Neural cell (in vitro differentiated cells): ENCODE measurements around the gene ST8SIA4. TPM values are rescaled to one million over a fixed set of nuclear protein-coding genes. Genes with fewer than 3 reads are reported as not detected.

Source experiments
- H2AFZ ChIP-seq: fragments of 200-600, 300-800 bp; sonication (generic), shearing (Covaris generic); 2 replicates; pipeline ENCODE4 v1.6.0; 2014; ENCODE audit warnings: low read depth, mild to moderate bottlenecking, antibody characterized with exemption, low read length, moderate library complexity
- H3F3A ChIP-seq: fragments of 200-600 bp; shearing (Covaris generic); 2 replicates; pipeline ENCODE4 v1.6.1; 2016; ENCODE audit warnings: mild to moderate bottlenecking, moderate library complexity, mixed read lengths, antibody characterized with exemption, low read length; ENCODE audit not compliant: insufficient read depth, poor library complexity, severe bottlenecking
- H3K27ac ChIP-seq: fragments of 200-600, 300-800 bp; sonication (generic), shearing (Covaris generic); 2 replicates; pipeline ENCODE4 v1.5.1; 2014; ENCODE audit warnings: mild to moderate bottlenecking, low read length, moderate library complexity
- H3K27me3 ChIP-seq: fragments of 300-800, 200-600 bp; sonication (generic), shearing (Covaris generic); 2 replicates; pipeline ENCODE4 v1.6.0; 2014; ENCODE audit warnings: mild to moderate bottlenecking, low read depth, low read length, moderate library complexity; ENCODE audit not compliant: insufficient read depth
- H3K36me3 ChIP-seq: fragments of 300-800, 200-600 bp; sonication (generic), shearing (Covaris generic); 2 replicates; pipeline ENCODE4 v1.5.1; 2014; ENCODE audit warnings: mild to moderate bottlenecking, antibody characterized with exemption, low read length, moderate library complexity; ENCODE audit not compliant: insufficient read depth
- H3K4me2 ChIP-seq: fragments of 300-800, 200-600 bp; sonication (generic), shearing (Covaris generic); 2 replicates; pipeline ENCODE4 v1.6.0; 2014; ENCODE audit warnings: mild to moderate bottlenecking, low read length
- H3K4me3 ChIP-seq: fragments of 300-800, 200-600 bp; sonication (generic), shearing (Covaris generic); 2 replicates; pipeline ENCODE4 v1.5.1; 2014; ENCODE audit warnings: mild to moderate bottlenecking, low read length, moderate library complexity
- H3K79me2 ChIP-seq: fragments of 200-600 bp; shearing (Covaris generic); replicated peaks from 2 replicates; pipeline ENCODE4 v1.6.0; 2014; ENCODE audit warnings: mild to moderate bottlenecking, low read length, moderate library complexity; ENCODE audit not compliant: insufficient read depth
- H3K9ac ChIP-seq: fragments of 300-800, 200-600 bp; sonication (generic), shearing (Covaris generic); 2 replicates; pipeline ENCODE4 v1.6.1; 2016; ENCODE audit warnings: mild to moderate bottlenecking, low read length, mixed read lengths
- H3K9me2 ChIP-seq: fragments of 200-600 bp; shearing (Covaris generic); 2 replicates; pipeline ENCODE4 v1.6.1; 2016; ENCODE audit warnings: mild to moderate bottlenecking, low read length, mixed read lengths; ENCODE audit not compliant: insufficient read depth
- H3K9me3 ChIP-seq: fragments of 200-600, 300-800 bp; sonication (generic), shearing (Covaris generic); 2 replicates; pipeline ENCODE4 v1.6.1; 2016; ENCODE audit warnings: mild to moderate bottlenecking, mixed run types, low read length, moderate library complexity, mixed read lengths
- H4K20me1 ChIP-seq: fragments of 200-600 bp; shearing (Covaris generic); 2 replicates; pipeline ENCODE4 v1.6.1; 2016; ENCODE audit warnings: mild to moderate bottlenecking, mixed run types; ENCODE audit not compliant: insufficient read depth
- EP300 ChIP-seq: fragments of 450-650 bp; conservative IDR thresholded peaks from 2 replicates; pipeline ENCODE4 v1.6.1; 2014; ENCODE audit warnings: antibody characterized with exemption, mild to moderate bottlenecking, moderate library complexity; ENCODE audit not compliant: poor library complexity, severe bottlenecking
- EZH2 ChIP-seq: fragments of 200-600, 300-800 bp; shearing (Covaris generic), sonication (generic); IDR thresholded peaks from 2 replicates; pipeline ENCODE4 v1.6.1; 2014; ENCODE audit warnings: antibody characterized with exemption, low read length, borderline replicate concordance, mild to moderate bottlenecking; ENCODE audit not compliant: insufficient read depth, poor library complexity, severe bottlenecking
- MXI1 ChIP-seq: fragments of 450-650 bp; conservative IDR thresholded peaks from 2 replicates; pipeline ENCODE4 v1.6.1; 2014; ENCODE audit warnings: antibody characterized with exemption, mild to moderate bottlenecking; ENCODE audit not compliant: poor library complexity, severe bottlenecking
- POLR2AphosphoS5 ChIP-seq: IDR thresholded peaks from 2 replicates; pipeline ENCODE4 v1.6.1; 2012
- RAD21 ChIP-seq: fragments of 450-650 bp; conservative IDR thresholded peaks from 2 replicates; pipeline ENCODE4 v1.6.1; 2014; ENCODE audit warnings: antibody characterized with exemption, mild to moderate bottlenecking, moderate library complexity
- SMC3 ChIP-seq: fragments of 450-650 bp; conservative IDR thresholded peaks from 2 replicates; pipeline ENCODE4 v1.6.1; 2014; ENCODE audit warnings: antibody characterized with exemption, mild to moderate bottlenecking, moderate library complexity; ENCODE audit not compliant: poor library complexity
- TAF1 ChIP-seq: IDR thresholded peaks from 2 replicates; pipeline ENCODE4 v1.6.1; 2012; ENCODE audit warnings: low read depth
- polyA plus RNA-seq: library from polyadenylated mRNA; depleted of rRNA; stranded (reverse); fragments of >200 nt; gene quantifications from 2 replicates; pipeline ENCODE4 v1.2.3, GENCODE V29; 2014
- TF ChIP-seq, protein P1 (sequence below): fragments of 450-650 bp; IDR thresholded peaks from 2 replicates; pipeline ENCODE4 v1.5.1; 2014; ENCODE audit warnings: antibody characterized with exemption, mild to moderate bottlenecking, moderate library complexity; ENCODE audit not compliant: poor library complexity, severe bottlenecking
- TF ChIP-seq, protein P2 (sequence below): IDR thresholded peaks from 2 replicates; pipeline ENCODE4 v1.6.1; 2012; ENCODE audit warnings: borderline replicate concordance

ST8SIA4 gene
- polyA plus RNA-seq, 1 donor from 2014 or later: 15.6 TPM

DNA sequence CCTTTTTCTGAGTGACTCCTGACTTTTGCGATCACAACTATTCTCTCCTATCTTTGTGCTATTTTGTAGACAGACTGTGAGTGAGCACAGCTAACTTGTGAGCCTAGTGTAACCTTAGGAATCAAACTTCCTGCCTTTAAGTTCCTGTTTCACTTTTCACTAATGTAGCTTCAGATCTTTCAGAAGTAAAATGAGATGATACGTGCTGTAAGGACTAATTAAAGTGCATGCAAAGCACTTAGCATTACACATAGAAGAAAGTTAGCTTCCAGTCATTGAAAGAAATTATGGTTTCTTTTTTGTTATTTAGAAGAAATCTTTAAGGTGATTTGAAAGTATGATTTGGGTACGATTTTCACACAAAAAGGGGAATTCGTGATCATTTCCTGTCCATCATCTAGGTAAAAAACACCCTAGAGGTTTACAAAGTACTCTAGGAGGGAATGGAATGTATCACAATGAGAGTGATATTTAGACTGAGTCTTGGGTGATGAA, 122.7 kb downstream of the ST8SIA4 start:
- Histone ChIP-seq H3K79me2 (no peaks in the 10 kb centered on the region), H3K4me2 (no peak overlapping the region), H3K9me2 (no peaks in the 10 kb centered on the region), H3F3A (no peaks in the 10 kb centered on the region), H4K20me1 (no peaks in the 10 kb centered on the region), H3K27ac (no peak overlapping the region), H3K27me3 (no peaks in the 10 kb centered on the region), H3K9me3 (no peaks in the 10 kb centered on the region), H3K36me3 (no peaks in the 10 kb centered on the region), H3K9ac (no peak overlapping the region), H3K4me3 (no peak overlapping the region), H2AFZ (no peak overlapping the region)
- TF ChIP-seq, protein P1, sequence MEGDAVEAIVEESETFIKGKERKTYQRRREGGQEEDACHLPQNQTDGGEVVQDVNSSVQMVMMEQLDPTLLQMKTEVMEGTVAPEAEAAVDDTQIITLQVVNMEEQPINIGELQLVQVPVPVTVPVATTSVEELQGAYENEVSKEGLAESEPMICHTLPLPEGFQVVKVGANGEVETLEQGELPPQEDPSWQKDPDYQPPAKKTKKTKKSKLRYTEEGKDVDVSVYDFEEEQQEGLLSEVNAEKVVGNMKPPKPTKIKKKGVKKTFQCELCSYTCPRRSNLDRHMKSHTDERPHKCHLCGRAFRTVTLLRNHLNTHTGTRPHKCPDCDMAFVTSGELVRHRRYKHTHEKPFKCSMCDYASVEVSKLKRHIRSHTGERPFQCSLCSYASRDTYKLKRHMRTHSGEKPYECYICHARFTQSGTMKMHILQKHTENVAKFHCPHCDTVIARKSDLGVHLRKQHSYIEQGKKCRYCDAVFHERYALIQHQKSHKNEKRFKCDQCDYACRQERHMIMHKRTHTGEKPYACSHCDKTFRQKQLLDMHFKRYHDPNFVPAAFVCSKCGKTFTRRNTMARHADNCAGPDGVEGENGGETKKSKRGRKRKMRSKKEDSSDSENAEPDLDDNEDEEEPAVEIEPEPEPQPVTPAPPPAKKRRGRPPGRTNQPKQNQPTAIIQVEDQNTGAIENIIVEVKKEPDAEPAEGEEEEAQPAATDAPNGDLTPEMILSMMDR: no peak
- TF ChIP-seq RAD21 (no peak), MXI1 (no peak), EZH2 (no peak), EP300 (no peak), SMC3 (no peak), POLR2AphosphoS5 (no peak), TAF1 (no peak)
- TF ChIP-seq, protein P2, sequence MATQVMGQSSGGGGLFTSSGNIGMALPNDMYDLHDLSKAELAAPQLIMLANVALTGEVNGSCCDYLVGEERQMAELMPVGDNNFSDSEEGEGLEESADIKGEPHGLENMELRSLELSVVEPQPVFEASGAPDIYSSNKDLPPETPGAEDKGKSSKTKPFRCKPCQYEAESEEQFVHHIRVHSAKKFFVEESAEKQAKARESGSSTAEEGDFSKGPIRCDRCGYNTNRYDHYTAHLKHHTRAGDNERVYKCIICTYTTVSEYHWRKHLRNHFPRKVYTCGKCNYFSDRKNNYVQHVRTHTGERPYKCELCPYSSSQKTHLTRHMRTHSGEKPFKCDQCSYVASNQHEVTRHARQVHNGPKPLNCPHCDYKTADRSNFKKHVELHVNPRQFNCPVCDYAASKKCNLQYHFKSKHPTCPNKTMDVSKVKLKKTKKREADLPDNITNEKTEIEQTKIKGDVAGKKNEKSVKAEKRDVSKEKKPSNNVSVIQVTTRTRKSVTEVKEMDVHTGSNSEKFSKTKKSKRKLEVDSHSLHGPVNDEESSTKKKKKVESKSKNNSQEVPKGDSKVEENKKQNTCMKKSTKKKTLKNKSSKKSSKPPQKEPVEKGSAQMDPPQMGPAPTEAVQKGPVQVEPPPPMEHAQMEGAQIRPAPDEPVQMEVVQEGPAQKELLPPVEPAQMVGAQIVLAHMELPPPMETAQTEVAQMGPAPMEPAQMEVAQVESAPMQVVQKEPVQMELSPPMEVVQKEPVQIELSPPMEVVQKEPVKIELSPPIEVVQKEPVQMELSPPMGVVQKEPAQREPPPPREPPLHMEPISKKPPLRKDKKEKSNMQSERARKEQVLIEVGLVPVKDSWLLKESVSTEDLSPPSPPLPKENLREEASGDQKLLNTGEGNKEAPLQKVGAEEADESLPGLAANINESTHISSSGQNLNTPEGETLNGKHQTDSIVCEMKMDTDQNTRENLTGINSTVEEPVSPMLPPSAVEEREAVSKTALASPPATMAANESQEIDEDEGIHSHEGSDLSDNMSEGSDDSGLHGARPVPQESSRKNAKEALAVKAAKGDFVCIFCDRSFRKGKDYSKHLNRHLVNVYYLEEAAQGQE: no peak

DNA sequence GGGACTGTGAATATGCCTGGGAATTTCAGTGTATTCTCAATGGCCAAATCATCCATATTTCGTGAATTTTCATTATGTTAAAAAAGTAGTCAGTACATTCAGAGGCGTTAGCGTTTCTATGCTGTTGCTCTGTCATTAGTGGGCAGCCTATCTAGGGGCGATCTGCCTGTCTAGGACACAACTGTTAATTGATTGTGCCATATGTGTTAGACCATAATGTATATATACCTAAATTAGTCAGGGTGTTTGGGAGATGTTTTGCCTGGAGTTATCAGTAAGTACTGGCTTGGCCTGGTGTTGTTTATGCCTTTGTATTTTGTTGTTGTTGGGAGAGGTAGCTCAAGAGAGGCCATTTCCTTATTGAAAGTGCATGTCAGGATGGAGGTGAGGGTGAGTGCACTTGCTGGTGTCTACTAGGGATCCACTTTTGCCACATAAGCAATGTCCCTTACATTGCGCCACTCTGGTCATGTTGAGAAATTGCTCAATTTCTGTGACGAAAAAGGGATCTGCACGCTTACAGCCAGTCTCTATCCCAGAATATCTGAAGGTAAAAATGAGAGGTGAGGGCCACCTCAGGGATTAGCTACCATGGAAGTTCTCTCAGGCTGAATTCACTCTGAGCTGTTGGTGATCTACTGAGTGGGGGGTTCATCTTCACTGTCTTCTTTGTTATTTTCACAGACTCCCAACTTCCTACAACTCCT, 123.3 kb downstream of the ST8SIA4 start:
- no peak overlapping the region for H3K27ac ChIP-seq

More for the DNA sequence above, 123.3 kb downstream of the ST8SIA4 start:
- H3K36me3 ChIP-seq: no peaks in the 10 kb centered on the region
- no peak overlapping the region for H2AFZ ChIP-seq
- no peak overlapping the region for H3K9ac ChIP-seq
- TF ChIP-seq, protein P1: no peak
- TF ChIP-seq EZH2: no peak
- TF ChIP-seq, protein P2: no peak
- no peak overlapping the region for H3K4me3 ChIP-seq
- no peaks in the 10 kb centered on the region for H3F3A ChIP-seq
- H3K4me2 ChIP-seq: no peak overlapping the region
- H4K20me1 ChIP-seq: no peaks in the 10 kb centered on the region
- no peaks in the 10 kb centered on the region for H3K9me2 ChIP-seq
- H3K9me3 ChIP-seq: no peaks in the 10 kb centered on the region
- H3K27me3 ChIP-seq: no peaks in the 10 kb centered on the region
- H3K79me2 ChIP-seq: no peaks in the 10 kb centered on the region
